T-cell (primary cell): ENCODE data around the gene NCOA5. TPM values are rescaled to one million over a fixed set of nuclear protein-coding genes. Genes with fewer than 3 reads are reported as not detected.

Experiments used
- ATAC-seq, 4 experiments: fragments of 200-7000 bp in 3 of 4; fragments of 150-1000 bp in 1 of 4; cut with Tn5 transposase; replicated peaks in 1 of 4; 1 replicate in 3 of 4; 2 replicates in 1 of 4; pipeline ENCODE4 v1.10.0; 2021; ENCODE audit warnings: moderate library complexity in 3 of 4, mild to moderate bottlenecking in 2 of 4, moderate number of reproducible peaks in 1 of 4
- CTCF ChIA-PET, 2 donors: fragments of 300-600 bp; sonication (Branson Sonifier 250); formaldehyde crosslinking; loops; one replicate each; lab custom pipeline; 2022; ENCODE audit warnings: antibody characterized with exemption in 2 of 2; lab: Charles Lee
- POLR2A ChIA-PET, 2 donors: fragments of 300-600 bp; sonication (Branson Sonifier 250); formaldehyde crosslinking; loops; one replicate each; lab custom pipeline; 2022; ENCODE audit warnings: antibody characterized with exemption in 2 of 2; lab: Charles Lee
- DNase-seq, 35 experiments: peaks; one replicate each; pipeline versions ENCODE4 v3.0.0 to v3.0.0-alpha.2; 2013 to 2023
- H3K27ac ChIP-seq: one replicate; pipeline ENCODE4 v1.5.1; 2013; ENCODE audit warnings: low read length
- H3K27me3 ChIP-seq, 2 experiments: replicated peaks in 1 of 2; 1 replicate in 1 of 2; 2 replicates in 1 of 2; pipeline versions ENCODE4 v1.6.1 to v1.7.0; 2013; ENCODE audit warnings: low read length in 1 of 2, mixed read lengths in 1 of 2; ENCODE audit not compliant: control insufficient read depth in 2 of 2, insufficient read depth in 2 of 2; ENCODE audit errors: extremely low read depth in 1 of 2
- H3K36me3 ChIP-seq, 2 donors: 1 replicate in 1 of 2; 2 replicates in 1 of 2; pipeline versions ENCODE4 v1.6.1 to v1.7.0; 2013; ENCODE audit warnings: low read length in 1 of 2; ENCODE audit not compliant: control insufficient read depth in 2 of 2, insufficient read depth in 1 of 2; ENCODE audit errors: extremely low read depth in 1 of 2
- H3K4me1 ChIP-seq, 2 experiments: 1 replicate in 1 of 2; 2 replicates in 1 of 2; pipeline versions ENCODE4 v1.6.1 to v1.7.0; 2013; ENCODE audit warnings: low read length in 2 of 2, mixed read lengths in 1 of 2; ENCODE audit not compliant: insufficient read depth in 2 of 2, control insufficient read depth in 1 of 2; ENCODE audit errors: extremely low read depth in 1 of 2
- H3K4me3 ChIP-seq, 2 donors: 1 replicate in 1 of 2; 2 replicates in 1 of 2; pipeline versions ENCODE4 v1.5.1 to v1.7.0; 2013; ENCODE audit warnings: mild to moderate bottlenecking in 2 of 2, low read length in 1 of 2, moderate library complexity in 1 of 2; ENCODE audit not compliant: control insufficient read depth in 1 of 2; ENCODE audit errors: extremely low read depth in 1 of 2
- H3K9me3 ChIP-seq: 2 replicates; pipeline ENCODE4 v1.7.0; 2013
- H3K27ac Mint-ChIP-seq, 2 donors: one replicate each; pipeline ENCODE4 v1.8.0; 2020 to 2021; ENCODE audit warnings: mild to moderate bottlenecking in 2 of 2, mixed read lengths in 2 of 2
- H3K27me3 Mint-ChIP-seq, 2 donors: one replicate each; pipeline ENCODE4 v1.8.0; 2021 to 2022; ENCODE audit warnings: mixed read lengths in 2 of 2
- H3K36me3 Mint-ChIP-seq: one replicate; pipeline ENCODE4 v1.8.0; 2021; ENCODE audit warnings: mixed read lengths
- H3K4me1 Mint-ChIP-seq, 3 donors: one replicate each; pipeline ENCODE4 v1.8.0; 2020 to 2022; ENCODE audit warnings: mixed read lengths in 3 of 3, mild to moderate bottlenecking in 1 of 3
- H3K4me3 Mint-ChIP-seq, 3 donors: one replicate each; pipeline ENCODE4 v1.8.0; 2020 to 2022; ENCODE audit warnings: mild to moderate bottlenecking in 3 of 3, mixed read lengths in 3 of 3, moderate library complexity in 3 of 3
- H3K9me3 Mint-ChIP-seq, 3 donors: one replicate each; pipeline ENCODE4 v1.8.0; 2020 to 2022; ENCODE audit warnings: mixed read lengths in 3 of 3
- WGBS: methylation state at CpG from one replicate; pipeline ENCODE4 v1.1.5; 2013; ENCODE audit warnings: missing lambda C conversion rate; ENCODE audit not compliant: insufficient coverage; 5-methylcytosine and 5-hydroxymethylcytosine counted together
- total RNA-seq, 35 experiments: library from RNA in 6 of 35; stranded (reverse) in 6 of 35; fragments of 120-200 nt in 1 of 35; gene quantifications; one replicate each; pipeline versions ENCODE4 v1.2.1 to v1.2.4 and lab custom pipeline; 2013 to 2026

The NCOA5 gene
- total RNA-seq, 5 donors from 2014 or later (not counting 1 experiment from before 2014, with no cell fraction given), result 21.0 to 43.1 (median 39.7) TPM

GRCh38 chr20:46127396-46128010, 37.7 kb upstream of the NCOA5 start:
- Mint-ChIP-seq H3K4me1 (peaks cover 0 to 3% (median 0%) of the 10 kb centered on the region in 3 donors), H3K9me3 (no peaks in the 10 kb centered on the region), H3K27me3 (peaks cover 13 to 25% of the 10 kb centered on the region in 2 donors), H3K36me3 (peaks cover 16% of the 10 kb centered on the region), H3K4me3 (no peak overlapping the region), H3K27ac (no peak overlapping the region)
- CTCF ChIA-PET, result no interaction called here
- no peak for ATAC-seq
- no peaks in the 10 kb centered on the region for H3K9me3 ChIP-seq
- no peak overlapping the region for H3K27ac ChIP-seq
- POLR2A ChIA-PET, result no interaction called here
- H3K36me3 ChIP-seq, result no peaks in the 10 kb centered on the region
- no peak for DNase-seq
- H3K4me1 ChIP-seq, result peaks cover 0 to under 1% of the 10 kb centered on the region in 2 experiments
- WGBS, result 90% methylated on average over 2 of the region's 11 CpGs
- H3K27me3 ChIP-seq, result peaks cover 2 to 33% of the 10 kb centered on the region in 2 experiments
- H3K4me3 ChIP-seq, result no peak overlapping the region

GRCh38 chr20:46126440-46127056, 36.8 kb upstream of the NCOA5 start:
- H3K4me3 ChIP-seq, result no peak overlapping the region
- H3K4me1 Mint-ChIP-seq, result peaks cover 0 to 3% (median 0%) of the 10 kb centered on the region in 3 donors

DNA sequence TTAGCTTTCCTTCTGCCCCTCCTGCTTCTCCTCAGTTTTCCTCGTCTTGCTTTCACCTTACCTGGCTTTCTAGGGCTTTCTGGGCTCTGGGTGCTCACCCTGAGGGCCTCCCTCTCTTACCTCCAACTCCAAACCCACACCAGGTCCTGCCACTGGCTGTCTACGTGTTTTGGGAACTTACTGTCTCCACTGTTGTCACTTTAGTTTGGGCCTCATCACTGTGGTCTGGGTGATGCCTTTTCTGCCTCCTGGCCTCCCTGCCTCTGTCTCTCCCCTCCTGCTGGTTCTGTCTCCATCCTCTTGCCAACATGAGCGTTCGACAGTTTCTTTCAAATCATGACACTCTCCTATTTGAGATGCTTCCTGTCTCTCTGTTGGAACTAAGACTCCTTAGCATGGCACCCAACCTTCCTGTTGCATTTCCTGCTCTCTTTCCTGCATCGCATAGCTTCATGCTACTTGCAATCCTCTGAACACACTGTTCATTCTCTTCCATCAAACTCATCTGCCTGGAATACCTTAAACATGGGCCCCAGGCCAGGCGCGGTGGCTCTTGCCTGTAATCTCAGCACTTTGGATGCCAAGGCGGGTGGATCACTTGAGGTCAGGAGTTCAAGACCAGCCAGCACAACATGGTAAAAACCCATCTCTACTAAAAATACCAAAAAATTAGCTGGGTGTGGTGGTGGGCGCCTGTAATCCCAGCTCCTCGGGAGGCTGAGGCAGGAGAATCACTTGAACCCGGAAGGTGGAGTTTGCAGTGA, 33.9 kb upstream of the NCOA5 start:
- H3K27me3 Mint-ChIP-seq, result peaks cover 0 to 9% of the 10 kb centered on the region in 2 donors
- POLR2A ChIA-PET, result interaction anchor here in 1 of 2 donors (0.5 kb wide), 1 partner anchor 56 kb away, joined by 4 read pairs; no protein-coding TSS in a partner anchor
- CTCF ChIA-PET, result no interaction called here
- ATAC-seq, result no peak
- H3K4me1 Mint-ChIP-seq, result peaks cover 7 to 13% (median 10%) of the 10 kb centered on the region in 3 donors
- no peak overlapping the region for H3K27ac Mint-ChIP-seq
- H3K9me3 Mint-ChIP-seq, result no peaks in the 10 kb centered on the region
- H3K36me3 Mint-ChIP-seq, result peaks cover 16% of the 10 kb centered on the region
- Histone ChIP-seq H3K4me3 (no peak overlapping the region), H3K4me1 (peaks cover 0 to 7% of the 10 kb centered on the region in 2 experiments), H3K9me3 (no peaks in the 10 kb centered on the region), H3K27ac (no peak overlapping the region), H3K27me3 (peaks cover 0 to 9% of the 10 kb centered on the region in 2 experiments), H3K36me3 (no peaks in the 10 kb centered on the region)
- H3K4me3 Mint-ChIP-seq, result no peak overlapping the region
- 70% methylated on average over 7 of the region's 11 CpGs for WGBS
- no peak for DNase-seq

More at GRCh38 chr20:46126440-46127056, 36.8 kb upstream of the NCOA5 start:
- H3K4me3 Mint-ChIP-seq, result no peak overlapping the region
- H3K9me3 Mint-ChIP-seq, result no peaks in the 10 kb centered on the region
- ChIA-PET CTCF (interaction anchor here in 1 of 2 donors (0.8 kb wide), 1 partner anchor 46 kb away, joined by 3 read pairs; no protein-coding TSS in a partner anchor), POLR2A (no interaction called here)
- H3K27ac Mint-ChIP-seq, result no peak overlapping the region
- Histone ChIP-seq H3K9me3 (no peaks in the 10 kb centered on the region), H3K27me3 (peaks cover 2 to 24% of the 10 kb centered on the region in 2 experiments), H3K4me1 (no peaks in the 10 kb centered on the region), H3K27ac (no peak overlapping the region), H3K36me3 (no peaks in the 10 kb centered on the region)
- no CpG with 5 or more reads among the region's 5 CpGs for WGBS
- no peak for ATAC-seq
- no peak for DNase-seq
- peaks cover 16% of the 10 kb centered on the region for H3K36me3 Mint-ChIP-seq
- peaks cover 6 to 17% of the 10 kb centered on the region in 2 donors for H3K27me3 Mint-ChIP-seq

GRCh38 chr20:46122516-46123481, 33.0 kb upstream of the NCOA5 start:
- Histone ChIP-seq H3K4me3 (no peak overlapping the region), H3K27me3 (peaks cover 0 to 13% of the 10 kb centered on the region in 2 experiments), H3K9me3 (no peaks in the 10 kb centered on the region), H3K27ac (no peak overlapping the region), H3K36me3 (no peaks in the 10 kb centered on the region), H3K4me1 (peaks cover 0 to 16% of the 10 kb centered on the region in 2 experiments)
- Mint-ChIP-seq H3K27ac (no peak overlapping the region), H3K27me3 (peaks cover 3 to 9% of the 10 kb centered on the region in 2 donors), H3K36me3 (peaks cover 16% of the 10 kb centered on the region), H3K9me3 (no peaks in the 10 kb centered on the region), H3K4me3 (no peak overlapping the region), H3K4me1 (peaks cover 16 to 20% (median 17%) of the 10 kb centered on the region in 3 donors)
- POLR2A ChIA-PET, result no interaction called here
- DNase-seq, result no peak
- CTCF ChIA-PET, result interaction anchor here in 1 of 2 donors (0.6 kb wide), 1 partner anchor 967 kb away, joined by 3 read pairs; no protein-coding TSS in a partner anchor
- no peak for ATAC-seq
- WGBS, result 86% methylated on average over 11 of the region's 15 CpGs

- Histone ChIP-seq H3K9me3 (no peaks in the 10 kb centered on the region), H3K4me3 (no peak overlapping the region), H3K27ac (no peak overlapping the region), H3K36me3 (no peaks in the 10 kb centered on the region), H3K4me1 (peaks cover 0 to 22% of the 10 kb centered on the region in 2 experiments), H3K27me3 (peaks cover 0 to 18% of the 10 kb centered on the region in 2 experiments)
- 84% methylated on average over 3 of the region's 11 CpGs for WGBS
- ATAC-seq, result no peak
- POLR2A ChIA-PET, result no interaction called here
- Mint-ChIP-seq H3K9me3 (no peaks in the 10 kb centered on the region), H3K36me3 (peaks cover 16% of the 10 kb centered on the region), H3K4me3 (no peak overlapping the region), H3K4me1 (peaks cover 21 to 25% (median 21%) of the 10 kb centered on the region in 3 donors), H3K27me3 (peaks cover 3% of the 10 kb centered on the region in 2 donors), H3K27ac (no peak overlapping the region)
- no peak for DNase-seq
- CTCF ChIA-PET, result no interaction called here
These were observed 32.3 kb upstream of the NCOA5 start for GRCh38 chr20:46122071-46122470.
